ENCODE measurements around the gene ABRAXAS1.
A peak's percentile ranks its signal among the peaks of the same experiment; 100 is the strongest.

The ABRAXAS1 gene

DNA sequence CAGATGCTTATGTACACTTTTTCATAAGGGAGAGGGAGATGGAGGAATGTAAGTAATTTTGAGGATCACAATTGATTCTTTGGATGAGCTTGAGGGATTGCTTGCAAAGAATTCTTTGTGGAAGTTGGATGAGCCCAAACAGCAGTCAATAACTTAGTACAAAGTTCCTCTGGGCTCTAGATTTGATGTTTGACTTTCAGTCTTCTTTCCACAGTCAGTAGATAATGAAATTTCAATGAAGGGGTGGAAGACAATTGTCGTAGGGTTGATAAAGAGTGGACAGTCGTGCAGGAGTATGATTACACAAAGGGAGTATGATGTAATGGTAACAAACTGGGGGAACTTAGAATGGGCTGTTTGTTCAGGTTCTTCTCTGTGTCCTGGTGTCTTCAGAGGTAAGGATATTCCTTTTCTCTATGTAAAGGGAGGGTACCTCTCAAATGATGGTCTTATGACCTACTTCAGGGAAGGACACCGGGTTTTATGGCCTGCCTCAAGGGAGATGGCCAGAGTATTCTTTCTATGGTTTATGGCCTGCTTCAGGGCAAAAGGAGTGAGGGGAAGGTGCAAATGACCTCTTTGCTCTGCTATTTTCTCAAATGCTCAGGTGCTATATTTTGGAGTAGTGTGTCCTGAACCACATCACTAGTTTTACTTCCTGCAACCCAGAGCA, 1.7 kb upstream of the ABRAXAS1 start:
- no peak overlapping the region for H3K9ac ChIP-seq (ENCODE audit: insufficient read length, low read depth)
- no peak overlapping the region for H3K4me3 ChIP-seq (ENCODE audit: insufficient read length, low read depth)
- no peaks in the 10 kb centered on the region for H3K4me1 ChIP-seq (ENCODE audit: insufficient read depth, insufficient read length)
- DNase-seq (ENCODE audit: low read depth, low spot score): no peak
- TF ChIP-seq ZNF274 (IDR thresholded peaks at IDR 0.05; ENCODE audit: low read depth, low read length) (no peak), YY1 (IDR thresholded peaks at IDR 0.05; ENCODE audit: insufficient read depth, insufficient read length) (no peak), SUZ12 (IDR thresholded peaks at IDR 0.05; ENCODE audit: extremely low read depth, insufficient read depth, insufficient read length) (no peak)
- H3K36me3 ChIP-seq (ENCODE audit: insufficient read depth, insufficient read length, low read length): no peaks in the 10 kb centered on the region
- H3K9me3 ChIP-seq (ENCODE audit: insufficient read depth, low read length): no peaks in the 10 kb centered on the region
- no peaks in the 10 kb centered on the region for H3K27me3 ChIP-seq (ENCODE audit: insufficient read depth, insufficient read length)

DNA sequence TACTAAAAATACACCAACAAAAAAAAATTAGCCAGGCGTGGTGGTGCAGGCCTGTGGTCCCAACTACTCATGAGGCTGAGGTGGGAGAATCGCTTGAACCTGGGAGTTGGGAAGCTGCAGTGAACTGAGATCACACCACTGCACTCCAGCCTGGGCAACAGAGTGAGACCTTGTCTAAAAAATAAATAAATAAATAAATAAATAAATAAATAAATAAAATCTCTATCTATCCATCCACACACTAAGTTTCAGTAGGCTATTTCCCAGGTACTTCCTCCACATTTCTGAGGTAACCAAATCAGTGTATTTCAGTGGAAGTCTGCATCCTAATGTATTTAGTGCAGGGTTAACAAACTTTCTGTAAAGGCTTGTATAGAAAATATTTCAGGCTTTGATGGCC, 10.9 kb downstream of the ABRAXAS1 start:
- Histone ChIP-seq H3K27me3 (ENCODE audit: insufficient read depth, insufficient read length) (no peaks in the 10 kb centered on the region), H3K4me3 (ENCODE audit: insufficient read length, low read depth) (no peak overlapping the region), H3K9me3 (ENCODE audit: insufficient read depth, low read length) (no peaks in the 10 kb centered on the region), H3K9ac (ENCODE audit: insufficient read length, low read depth) (no peak overlapping the region), H3K36me3 (ENCODE audit: insufficient read depth, insufficient read length, low read length) (peaks cover 23% of the 10 kb centered on the region), H3K4me1 (ENCODE audit: insufficient read depth, insufficient read length) (no peaks in the 10 kb centered on the region)
- no peak for TF ChIP-seq YY1 (IDR thresholded peaks at IDR 0.05; ENCODE audit: insufficient read depth, insufficient read length)
- no peak for TF ChIP-seq ZNF274 (IDR thresholded peaks at IDR 0.05; ENCODE audit: low read depth, low read length)
- no peak for TF ChIP-seq SUZ12 (IDR thresholded peaks at IDR 0.05; ENCODE audit: extremely low read depth, insufficient read depth, insufficient read length)
- DNase-seq (ENCODE audit: low read depth, low spot score): no peak

GRCh38 chr4:83473423-83473822, 11.5 kb downstream of the ABRAXAS1 start:
- no peaks in the 10 kb centered on the region for H3K27me3 ChIP-seq (ENCODE audit: insufficient read depth, insufficient read length)
- peaks cover 28% of the 10 kb centered on the region for H3K36me3 ChIP-seq (ENCODE audit: insufficient read depth, insufficient read length, low read length)
- no peak for TF ChIP-seq SUZ12 (IDR thresholded peaks at IDR 0.05; ENCODE audit: extremely low read depth, insufficient read depth, insufficient read length)
- no peak for TF ChIP-seq ZNF274 (IDR thresholded peaks at IDR 0.05; ENCODE audit: low read depth, low read length)
- TF ChIP-seq YY1 (IDR thresholded peaks at IDR 0.05; ENCODE audit: insufficient read depth, insufficient read length): no peak
- H3K4me3 ChIP-seq (ENCODE audit: insufficient read length, low read depth): no peak overlapping the region
- H3K9me3 ChIP-seq (ENCODE audit: insufficient read depth, low read length): no peaks in the 10 kb centered on the region
- DNase-seq (ENCODE audit: low read depth, low spot score): no peak
- no peak overlapping the region for H3K9ac ChIP-seq (ENCODE audit: insufficient read length, low read depth)
- no peaks in the 10 kb centered on the region for H3K4me1 ChIP-seq (ENCODE audit: insufficient read depth, insufficient read length)

- peak overlapping the region; percentile 91 for H3K4me3 ChIP-seq (ENCODE audit: insufficient read length, low read depth)
- H3K9ac ChIP-seq (ENCODE audit: insufficient read length, low read depth): peak overlapping the region; percentile 89
- H3K36me3 ChIP-seq (ENCODE audit: insufficient read depth, insufficient read length, low read length): peaks cover 45% of the 10 kb centered on the region
- no peaks in the 10 kb centered on the region for H3K4me1 ChIP-seq (ENCODE audit: insufficient read depth, insufficient read length)
- H3K9me3 ChIP-seq (ENCODE audit: insufficient read depth, low read length): no peaks in the 10 kb centered on the region
- no peaks in the 10 kb centered on the region for H3K27me3 ChIP-seq (ENCODE audit: insufficient read depth, insufficient read length)
- no peak for DNase-seq (ENCODE audit: low read depth, low spot score)
- TF ChIP-seq SUZ12 (IDR thresholded peaks at IDR 0.05; ENCODE audit: extremely low read depth, insufficient read depth, insufficient read length) (no peak), YY1 (IDR thresholded peaks at IDR 0.05; ENCODE audit: insufficient read depth, insufficient read length) (no peak), ZNF274 (IDR thresholded peaks at IDR 0.05; ENCODE audit: low read depth, low read length) (no peak)
These were observed 28.8 kb downstream of the ABRAXAS1 start for GRCh38 chr4:83456184-83456501.

- Histone ChIP-seq H3K4me3 (ENCODE audit: insufficient read length, low read depth) (peak within 1 kb of the TSS; percentile 91), H3K27me3 (ENCODE audit: insufficient read depth, insufficient read length) (no peaks in the 10 kb centered on the region), H3K36me3 (ENCODE audit: insufficient read depth, insufficient read length, low read length) (peaks cover 43% of the 10 kb centered on the region), H3K9ac (ENCODE audit: insufficient read length, low read depth) (peak within 1 kb of the TSS; percentile 89), H3K9me3 (ENCODE audit: insufficient read depth, low read length) (no peaks in the 10 kb centered on the region), H3K4me1 (ENCODE audit: insufficient read depth, insufficient read length) (no peaks in the 10 kb centered on the region)
- peak; percentile 91 for DNase-seq (ENCODE audit: low read depth, low spot score)
- no peak for TF ChIP-seq ZNF274 (IDR thresholded peaks at IDR 0.05; ENCODE audit: low read depth, low read length)
- no peak for TF ChIP-seq SUZ12 (IDR thresholded peaks at IDR 0.05; ENCODE audit: extremely low read depth, insufficient read depth, insufficient read length)
- peak; percentile 60 for TF ChIP-seq YY1 (IDR thresholded peaks at IDR 0.05; ENCODE audit: insufficient read depth, insufficient read length)
These were observed 29.4 kb downstream of the ABRAXAS1 start, which contains the start of the genes HELQ and MRPS18C for GRCh38 chr4:83455281-83456183. Gene HELQ, minus strand, starts transcription at chr4:83455823. Its CDS starts 130 bp downstream, at chr4:83455693. Gene MRPS18C, plus strand, starts transcription at chr4:83456058. Its CDS starts 20 bp downstream, at chr4:83456078.

DNA sequence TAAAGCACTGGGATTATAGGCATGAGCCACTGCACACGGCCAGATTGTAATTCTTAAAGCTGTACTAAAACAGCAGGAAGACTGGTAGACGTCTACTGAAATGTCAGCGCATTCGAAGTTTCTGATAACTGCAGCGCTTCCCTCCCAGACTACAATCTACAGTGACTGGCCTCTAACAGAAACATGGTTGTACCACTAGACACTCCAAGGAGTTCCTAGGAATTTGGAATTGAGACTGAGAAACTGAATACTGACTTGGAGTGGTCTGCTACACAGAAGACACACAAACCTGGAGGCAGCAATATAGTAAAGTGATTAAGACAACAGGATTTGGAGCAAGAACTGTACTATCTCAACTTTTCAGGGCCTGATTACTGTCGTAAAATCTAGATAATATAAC, 30.2 kb downstream of the ABRAXAS1 start:
- no peak for TF ChIP-seq SUZ12 (IDR thresholded peaks at IDR 0.05; ENCODE audit: extremely low read depth, insufficient read depth, insufficient read length)
- no peak for TF ChIP-seq ZNF274 (IDR thresholded peaks at IDR 0.05; ENCODE audit: low read depth, low read length)
- no peak for TF ChIP-seq YY1 (IDR thresholded peaks at IDR 0.05; ENCODE audit: insufficient read depth, insufficient read length)
- no peak for DNase-seq (ENCODE audit: low read depth, low spot score)
- H3K27me3 ChIP-seq (ENCODE audit: insufficient read depth, insufficient read length): no peaks in the 10 kb centered on the region
- H3K9ac ChIP-seq (ENCODE audit: insufficient read length, low read depth): peak overlapping the region; percentile 89
- H3K4me3 ChIP-seq (ENCODE audit: insufficient read length, low read depth): peak overlapping the region; percentile 91
- H3K36me3 ChIP-seq (ENCODE audit: insufficient read depth, insufficient read length, low read length): peaks cover 40% of the 10 kb centered on the region
- H3K9me3 ChIP-seq (ENCODE audit: insufficient read depth, low read length): no peaks in the 10 kb centered on the region
- H3K4me1 ChIP-seq (ENCODE audit: insufficient read depth, insufficient read length): no peaks in the 10 kb centered on the region

GRCh38 chr4:83449009-83449408, 35.9 kb downstream of the ABRAXAS1 start:
- H3K9ac ChIP-seq (ENCODE audit: insufficient read length, low read depth): no peak overlapping the region
- H3K4me3 ChIP-seq (ENCODE audit: insufficient read length, low read depth): no peak overlapping the region
- no peaks in the 10 kb centered on the region for H3K9me3 ChIP-seq (ENCODE audit: insufficient read depth, low read length)
- TF ChIP-seq SUZ12 (IDR thresholded peaks at IDR 0.05; ENCODE audit: extremely low read depth, insufficient read depth, insufficient read length): no peak
- no peak for TF ChIP-seq YY1 (IDR thresholded peaks at IDR 0.05; ENCODE audit: insufficient read depth, insufficient read length)
- TF ChIP-seq ZNF274 (IDR thresholded peaks at IDR 0.05; ENCODE audit: low read depth, low read length): no peak
- H3K4me1 ChIP-seq (ENCODE audit: insufficient read depth, insufficient read length): no peaks in the 10 kb centered on the region
- H3K27me3 ChIP-seq (ENCODE audit: insufficient read depth, insufficient read length): no peaks in the 10 kb centered on the region
- no peak for DNase-seq (ENCODE audit: low read depth, low spot score)
- H3K36me3 ChIP-seq (ENCODE audit: insufficient read depth, insufficient read length, low read length): peaks cover 29% of the 10 kb centered on the region
